Measurements from ENCODE around the gene SFMBT1. TPM values are rescaled to one million over a fixed set of nuclear protein-coding genes. Genes with fewer than 3 reads are reported as not detected.
"Not testable (repeated sequence)": the region's sequence is repeated elsewhere in the genome, so short reads cannot be mapped to it uniquely, and the experiment has no call there.

The SFMBT1 gene
- total RNA-seq, 4 donors from 2014 or later: 17.2 to 35.3 (median 31.1) TPM

GRCh38 chr3:53056442-53056841 lies 10.6 kb upstream of the SFMBT1 start:
- H3K27me3 ChIP-seq: no peaks in the 10 kb centered on the region
- WGBS, 2 donors: 94 to 95% methylated on average over 2 of the region's 2 CpGs
- no peak overlapping the region for H3K4me3 ChIP-seq (replicated peaks in 1 of 3)
- no peak overlapping the region for H3K27ac ChIP-seq
- H3K36me3 ChIP-seq: no peaks in the 10 kb centered on the region
- no peaks in the 10 kb centered on the region for H3K4me1 ChIP-seq
- intact Hi-C loops (cut with DNase I): no loop called here
- TF ChIP-seq CTCF (IDR thresholded peaks at IDR 0.05) (peak in 2 of 6 experiments; percentile 8 to 13), POLR2A (IDR thresholded peaks at IDR 0.05) (no peak)
- no peaks in the 10 kb centered on the region for H3K9me3 ChIP-seq
- DNase-seq: no peak

GRCh38 chr3:53054233-53054632 lies 8.4 kb upstream of the SFMBT1 start:
- 90 to 95% methylated on average over 6 to 7 of the region's 7 CpGs for WGBS, 2 donors
- not testable (repeated sequence) for H3K4me1 ChIP-seq, DNase-seq

GRCh38 chr3:53051929-53052328 lies 6.1 kb upstream of the SFMBT1 start:
- TF ChIP-seq POLR2A (IDR thresholded peaks at IDR 0.05): no peak
- TF ChIP-seq CTCF (IDR thresholded peaks at IDR 0.05): no peak
- no peak overlapping the region for H3K27ac ChIP-seq

More at GRCh38 chr3:53054233-53054632, 8.4 kb upstream of the SFMBT1 start:
- H3K4me3 ChIP-seq (replicated peaks in 1 of 3); H3K27ac ChIP-seq; intact Hi-C loops (cut with DNase I); H3K27me3 ChIP-seq; H3K36me3 ChIP-seq; H3K9me3 ChIP-seq: not testable (repeated sequence)

GRCh38 chr3:53049987-53050386 lies 4.1 kb upstream of the SFMBT1 start:
- no peak for TF ChIP-seq CTCF (IDR thresholded peaks at IDR 0.05)
- TF ChIP-seq POLR2A (IDR thresholded peaks at IDR 0.05): no peak
- no peak for DNase-seq
- H3K4me3 ChIP-seq (replicated peaks in 1 of 3): no peak overlapping the region
- no peak overlapping the region for H3K27ac ChIP-seq
- H3K27me3 ChIP-seq: no peaks in the 10 kb centered on the region
- intact Hi-C loops (cut with DNase I): no loop called here
- H3K36me3 ChIP-seq: no peaks in the 10 kb centered on the region
- 87 to 92% methylated on average over 8 of the region's 8 CpGs for WGBS, 2 donors
- H3K9me3 ChIP-seq: no peaks in the 10 kb centered on the region
- peaks cover 0 to 8% of the 10 kb centered on the region in 2 donors for H3K4me1 ChIP-seq

More at GRCh38 chr3:53051929-53052328, 6.1 kb upstream of the SFMBT1 start:
- Histone ChIP-seq H3K27me3 (no peaks in the 10 kb centered on the region), H3K36me3 (no peaks in the 10 kb centered on the region), H3K9me3 (no peaks in the 10 kb centered on the region), H3K4me1 (peaks cover 0 to 2% of the 10 kb centered on the region in 2 donors), H3K4me3 (replicated peaks in 1 of 3) (no peak overlapping the region)
- 77 to 92% methylated on average over 2 of the region's 2 CpGs for WGBS, 2 donors
- DNase-seq: no peak
- intact Hi-C loops (cut with DNase I): no loop called here

- Histone ChIP-seq H3K4me1 (peaks cover 0 to 19% of the 10 kb centered on the region in 2 donors), H3K27me3 (no peaks in the 10 kb centered on the region), H3K27ac (peak overlapping the region in 2 of 3 donors; percentile 14 to 91), H3K9me3 (no peaks in the 10 kb centered on the region), H3K36me3 (no peaks in the 10 kb centered on the region), H3K4me3 (replicated peaks in 1 of 3) (peak overlapping the region in 2 of 3 donors; percentile 81 to 95)
- DNase-seq: peak; percentile 53 to 58
- 2 to 17% methylated on average over 20 to 39 of the region's 113 CpGs for WGBS, 2 donors
- intact Hi-C loops (cut with DNase I): no loop called here
- TF ChIP-seq POLR2A (IDR thresholded peaks at IDR 0.05): peak in 1 of 2 donors; percentile 4
- peak in 4 of 6 experiments; percentile 31 to 48 (median 38) for TF ChIP-seq CTCF (IDR thresholded peaks at IDR 0.05)
These were observed 598 bp upstream of the SFMBT1 start for GRCh38 chr3:53046171-53047170.
